GM18873 (cell line): ENCODE results near the gene GPR160.
"Not testable (repeated sequence)": the region's sequence is repeated elsewhere in the genome, so short reads cannot be mapped to it uniquely, and the experiment has no call there.

Experiments
- ATAC-seq: cut with Tn5 transposase; IDR thresholded peaks from one replicate; pipeline ENCODE4 v1.9.1; 2021; ENCODE audit warnings: mild to moderate bottlenecking, moderate library complexity, moderate number of reproducible peaks; ENCODE audit not compliant: unreplicated experiment, low FRiP score

GPR160 gene

GRCh38 chr3:170108955-170109354 is 71.2 kb downstream of the GPR160 start:
- ATAC-seq = no peak

- no peak for ATAC-seq
Observed at GRCh38 chr3:170109579-170110293, 71.9 kb downstream of the GPR160 start.

GRCh38 chr3:170111147-170111771 is 73.5 kb downstream of the GPR160 start:
- ATAC-seq = no peak

GRCh38 chr3:170114165-170114564 is 76.4 kb downstream of the GPR160 start:
- not testable (repeated sequence) for ATAC-seq

GRCh38 chr3:170117134-170117533 is 79.3 kb downstream of the GPR160 start:
- no peak for ATAC-seq

GRCh38 chr3:170128259-170128976 is 90.6 kb downstream of the GPR160 start:
- peak; percentile 87 for ATAC-seq

- ATAC-seq = peak; percentile 28
Observed at GRCh38 chr3:170128977-170129431, 91.2 kb downstream of the GPR160 start.

- no peak for ATAC-seq
Observed at GRCh38 chr3:170130532-170130931, 92.7 kb downstream of the GPR160 start.

- ATAC-seq = no peak
Observed at GRCh38 chr3:170132335-170132734, 94.5 kb downstream of the GPR160 start.
